Upper lobe of right lung (tissue), 1 donor: Measurements from ENCODE around the gene RFK. TPM values are rescaled to one million over a fixed set of nuclear protein-coding genes. Genes with fewer than 3 reads are reported as not detected.

Experiments used
- ATAC-seq: fragments of 200-7000 bp; cut with Tn5 transposase; one replicate; pipeline ENCODE4 v1.9.1; 2020; ENCODE audit warnings: mild to moderate bottlenecking, moderate library complexity
- DNase-seq: peaks from one replicate; pipeline ENCODE4 v3.0.0-alpha.2; 2020
- H3K27ac ChIP-seq: fragments of 200-600 bp; one replicate; pipeline ENCODE4 v1.8.0; 2022
- H3K27me3 ChIP-seq: fragments of 200-600 bp; one replicate; pipeline ENCODE4 v1.8.0; 2022; ENCODE audit warnings: mild to moderate bottlenecking
- H3K36me3 ChIP-seq: fragments of 200-600 bp; one replicate; pipeline ENCODE4 v1.8.0; 2022
- H3K4me1 ChIP-seq: fragments of 200-600 bp; one replicate; pipeline ENCODE4 v1.8.0; 2022
- H3K4me3 ChIP-seq: fragments of 200-600 bp; one replicate; pipeline ENCODE4 v1.8.0; 2022; ENCODE audit warnings: mild to moderate bottlenecking
- H3K9me3 ChIP-seq: fragments of 200-600 bp; one replicate; pipeline ENCODE4 v1.8.0; 2022
- CTCF ChIP-seq: fragments of 200-600 bp; IDR thresholded peaks from one replicate; pipeline ENCODE4 v1.8.0; 2022; ENCODE audit warnings: antibody characterized with exemption
- intact Hi-C: fragments of 100-400 bp; cut with DNase I; formaldehyde crosslinking; loops from one replicate; pipeline ENCODE4 v1.11.0; 2022
- total RNA-seq: library from RNA; stranded (reverse); fragmentation: NEBNext Ultra II Directional; extraction: Animal tissue kit (Norgen Biotek cat#: 25700); gene quantifications from one replicate; pipeline ENCODE4 v1.2.1, GENCODE V29; 2021
- donor health status: DM: no; HTN: yes; CAD: no; lungs with severe emphysema.

RFK gene
- total RNA-seq, 1 donor from 2014 or later, result 19.4 TPM

GRCh38 chr9:76379494-76379893, 14.7 kb downstream of the RFK start:
- no peaks in the 10 kb centered on the region for H3K9me3 ChIP-seq
- peaks cover 7% of the 10 kb centered on the region for H3K36me3 ChIP-seq
- TF ChIP-seq CTCF, result no peak
- intact Hi-C loops, result no loop called here
- DNase-seq, result no peak
- no peak overlapping the region for H3K4me3 ChIP-seq
- no peak for ATAC-seq
- H3K27ac ChIP-seq, result no peak overlapping the region
- no peaks in the 10 kb centered on the region for H3K27me3 ChIP-seq
- peaks cover 13% of the 10 kb centered on the region for H3K4me1 ChIP-seq

GRCh38 chr9:76378367-76379073, 15.7 kb downstream of the RFK start:
- no peaks in the 10 kb centered on the region for H3K36me3 ChIP-seq
- no peak overlapping the region for H3K4me3 ChIP-seq
- ATAC-seq, result no peak
- H3K9me3 ChIP-seq, result no peaks in the 10 kb centered on the region
- intact Hi-C loops, result no loop called here
- DNase-seq, result no peak
- peaks cover 17% of the 10 kb centered on the region for H3K4me1 ChIP-seq
- no peak for TF ChIP-seq CTCF
- H3K27ac ChIP-seq, result no peak overlapping the region
- no peaks in the 10 kb centered on the region for H3K27me3 ChIP-seq

- no peak for DNase-seq
- no peaks in the 10 kb centered on the region for H3K9me3 ChIP-seq
- peaks cover 17% of the 10 kb centered on the region for H3K4me1 ChIP-seq
- no peak for ATAC-seq
- TF ChIP-seq CTCF, result no peak
- intact Hi-C loops, result no loop called here
- no peak overlapping the region for H3K4me3 ChIP-seq
- H3K27ac ChIP-seq, result no peak overlapping the region
- H3K27me3 ChIP-seq, result no peaks in the 10 kb centered on the region
- no peaks in the 10 kb centered on the region for H3K36me3 ChIP-seq
Observed at GRCh38 chr9:76377791-76378190, 16.4 kb downstream of the RFK start.

GRCh38 chr9:76374783-76375559, 19.3 kb downstream of the RFK start:
- no peak for TF ChIP-seq CTCF
- peak; percentile 72 for DNase-seq
- peak; percentile 87 for ATAC-seq
- no peaks in the 10 kb centered on the region for H3K36me3 ChIP-seq
- intact Hi-C loops, result no loop called here
- H3K4me3 ChIP-seq, result no peak overlapping the region
- H3K27ac ChIP-seq, result no peak overlapping the region
- peaks cover 17% of the 10 kb centered on the region for H3K4me1 ChIP-seq
- no peaks in the 10 kb centered on the region for H3K9me3 ChIP-seq
- no peaks in the 10 kb centered on the region for H3K27me3 ChIP-seq

GRCh38 chr9:76373784-76374474, 20.3 kb downstream of the RFK start:
- TF ChIP-seq CTCF, result no peak
- no peak for DNase-seq
- intact Hi-C loops, result no loop called here

More at GRCh38 chr9:76373784-76374474, 20.3 kb downstream of the RFK start:
- Histone ChIP-seq H3K27me3 (no peaks in the 10 kb centered on the region), H3K4me1 (peaks cover 17% of the 10 kb centered on the region), H3K9me3 (no peaks in the 10 kb centered on the region), H3K27ac (no peak overlapping the region), H3K4me3 (no peak overlapping the region), H3K36me3 (no peaks in the 10 kb centered on the region)
- ATAC-seq, result no peak
